HG02623 (cell line): ENCODE results near the gene CSF3.

Experiments
- ATAC-seq: cut with Tn5 transposase; IDR thresholded peaks from one replicate; pipeline ENCODE4 v1.9.1; 2021; ENCODE audit warnings: moderate library complexity; ENCODE audit not compliant: unreplicated experiment

The CSF3 gene

DNA sequence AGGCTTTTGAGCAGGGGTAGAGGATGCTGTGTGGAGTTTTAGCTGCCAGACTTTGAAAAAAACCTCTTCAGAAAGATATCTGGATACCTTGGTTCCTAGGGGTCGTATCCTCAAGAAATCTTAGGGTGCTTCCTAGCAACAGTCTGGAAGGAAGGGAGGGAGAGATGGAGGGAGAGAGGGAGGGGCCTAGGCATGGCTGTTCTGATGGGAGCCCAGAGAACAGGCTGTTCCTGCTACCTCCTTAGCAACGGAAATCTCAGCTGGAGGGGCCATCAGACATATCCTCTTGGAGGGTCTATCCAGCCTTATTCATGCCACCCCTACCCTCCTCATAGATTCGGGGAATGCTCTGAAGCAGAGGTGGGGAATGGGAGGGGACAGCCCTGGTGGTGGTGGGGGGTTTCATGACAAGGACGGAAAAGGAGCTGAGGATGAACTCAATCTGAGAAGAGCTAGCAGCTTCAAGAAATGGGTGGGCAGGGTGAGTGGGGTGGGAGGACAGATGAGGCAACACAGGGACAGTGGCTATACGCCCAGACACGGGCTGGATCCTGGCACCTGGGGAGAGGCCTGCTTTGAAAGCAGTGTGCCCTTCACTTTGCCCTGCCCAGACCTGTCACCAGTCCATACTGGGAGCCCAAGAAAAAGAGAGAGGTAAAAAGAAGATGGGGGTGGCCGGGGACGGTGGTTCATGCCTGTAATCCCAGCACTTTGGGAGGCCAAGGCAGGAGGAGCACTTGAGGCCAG is 44.7 kb downstream of the CSF3 start:
- ATAC-seq: no peak

DNA sequence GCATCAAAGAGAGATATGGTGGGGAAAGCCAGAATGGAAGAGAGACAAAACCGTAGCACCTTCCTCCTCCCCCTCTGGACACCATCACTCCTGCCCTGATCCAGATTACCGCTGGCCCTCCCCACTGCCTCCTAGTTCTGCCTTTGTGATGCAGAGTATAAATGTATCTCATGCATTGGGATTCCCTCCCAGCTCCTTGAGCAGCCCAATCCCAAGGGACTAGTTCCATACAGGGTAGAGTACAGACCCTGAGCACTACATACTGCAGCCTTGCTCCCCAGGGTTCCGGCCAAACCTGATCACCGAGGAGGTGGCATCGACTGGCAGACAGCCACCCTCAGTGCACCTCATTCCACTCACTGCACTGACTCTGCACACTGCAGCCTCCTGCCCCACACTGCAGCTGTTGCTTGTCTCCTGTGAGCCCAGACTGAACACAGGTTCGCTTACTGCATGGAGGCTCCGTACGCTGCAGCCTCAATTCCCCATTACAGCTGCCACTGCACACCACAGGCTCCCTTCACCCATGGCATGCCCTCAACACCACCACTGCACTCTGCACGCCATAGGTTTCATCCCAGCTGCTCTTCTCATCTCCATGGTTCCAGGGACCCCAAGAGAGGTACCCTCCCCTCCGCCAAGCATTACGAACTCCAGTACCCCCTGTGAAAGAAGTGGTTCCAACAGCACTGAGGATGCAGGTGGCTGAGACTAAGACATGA is 45.8 kb downstream of the CSF3 start:
- ATAC-seq: no peak

DNA sequence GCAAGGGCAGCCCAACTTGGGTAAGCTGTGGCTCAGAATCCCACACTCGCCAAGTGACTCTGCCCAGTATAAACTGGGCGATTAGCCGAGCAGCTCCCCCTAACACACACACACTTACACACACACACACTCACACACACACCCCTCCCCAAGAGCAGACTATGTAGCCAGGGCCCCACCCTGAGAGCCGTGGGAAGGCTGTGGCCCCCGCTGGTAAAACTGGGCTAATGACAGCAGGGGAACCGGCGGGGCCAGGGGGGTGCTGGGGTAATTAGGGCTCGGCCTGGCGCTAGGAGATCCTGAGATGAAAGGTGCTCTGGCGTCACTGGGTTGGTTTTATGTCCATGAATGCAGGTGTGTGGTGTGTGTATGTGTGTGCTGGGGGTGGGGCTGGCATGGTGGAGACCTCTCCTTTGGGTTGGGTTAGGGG is 46.4 kb downstream of the CSF3 start:
- no peak for ATAC-seq

GRCh38 chr17:40062329-40063186 is 47.3 kb downstream of the CSF3 start, which contains the start of gene THRA:
THRA (plus strand) TSS chr17:40062965; CDS start chr17:40074489, 11,524 bp downstream.
- ATAC-seq: peak; percentile 49

- no peak for ATAC-seq
Measured at GRCh38 chr17:40063187-40063771, 48.0 kb downstream of the CSF3 start.

DNA sequence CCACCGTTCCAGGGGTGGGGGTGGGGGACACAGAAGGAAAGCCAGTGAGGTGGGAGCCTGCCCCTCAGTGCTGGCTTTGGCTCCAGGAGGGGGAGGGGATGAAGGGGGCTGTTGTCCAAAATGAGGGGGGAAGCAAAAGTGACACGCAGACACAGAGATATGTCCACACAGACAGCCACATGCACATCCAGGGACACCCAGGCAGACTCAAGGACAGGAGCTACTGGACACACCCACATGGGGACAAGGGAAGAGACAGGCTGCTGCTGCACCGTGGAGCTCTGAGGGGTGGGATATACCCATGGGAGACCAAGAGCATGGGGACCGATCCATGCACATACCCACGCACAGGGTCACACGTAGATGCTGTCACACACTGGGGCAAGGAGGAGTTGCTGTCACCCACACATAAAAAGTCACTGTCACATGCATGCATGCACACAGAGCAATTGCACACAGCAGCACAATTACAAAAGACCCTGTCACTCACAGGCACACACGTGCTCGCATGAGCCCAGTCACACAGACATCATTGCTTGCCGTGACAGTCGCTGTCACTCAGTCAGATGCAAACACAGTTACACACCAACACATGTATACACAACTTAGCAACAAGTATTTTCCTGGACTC is 48.8 kb downstream of the CSF3 start:
- ATAC-seq: no peak

DNA sequence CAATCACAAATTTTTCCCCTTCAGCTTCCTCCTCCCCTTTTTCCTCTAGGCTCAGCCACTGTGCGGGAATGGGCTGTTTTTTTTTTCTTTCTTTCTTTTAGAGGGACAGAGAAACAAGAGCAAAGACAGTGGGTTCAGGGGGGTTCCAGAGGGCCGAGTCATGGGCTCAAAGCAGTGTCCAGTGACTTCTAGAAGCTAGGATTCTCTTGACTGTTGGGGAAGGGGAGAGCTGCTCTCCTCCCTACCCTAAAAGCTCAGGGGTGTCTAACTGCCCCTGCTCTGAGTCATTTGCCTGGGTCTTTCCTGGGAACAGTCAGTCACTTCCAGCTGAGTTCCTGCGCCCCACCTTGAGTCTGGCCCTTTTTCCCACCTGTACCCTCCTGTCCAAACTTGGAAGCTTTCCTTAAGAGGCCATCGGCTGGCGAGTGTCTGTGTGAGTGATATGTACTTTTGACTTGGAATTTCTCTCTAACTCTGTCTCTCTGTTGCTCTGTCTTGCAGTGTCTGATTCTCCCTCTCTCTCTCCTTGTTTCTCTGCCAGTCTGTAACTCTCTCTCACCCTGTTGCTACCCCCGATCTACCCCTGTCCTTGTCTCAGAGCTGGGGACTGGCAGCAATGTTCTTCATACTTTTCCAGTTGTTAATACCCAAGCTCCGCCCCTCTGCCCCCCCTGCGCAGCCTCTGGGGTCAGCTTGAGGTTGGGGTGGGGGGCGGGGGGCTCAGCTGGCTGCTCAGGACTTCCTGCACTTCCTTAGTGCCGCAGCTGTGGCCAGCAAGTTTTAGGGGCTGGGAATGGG is 49.9 kb downstream of the CSF3 start:
- ATAC-seq: no peak

DNA sequence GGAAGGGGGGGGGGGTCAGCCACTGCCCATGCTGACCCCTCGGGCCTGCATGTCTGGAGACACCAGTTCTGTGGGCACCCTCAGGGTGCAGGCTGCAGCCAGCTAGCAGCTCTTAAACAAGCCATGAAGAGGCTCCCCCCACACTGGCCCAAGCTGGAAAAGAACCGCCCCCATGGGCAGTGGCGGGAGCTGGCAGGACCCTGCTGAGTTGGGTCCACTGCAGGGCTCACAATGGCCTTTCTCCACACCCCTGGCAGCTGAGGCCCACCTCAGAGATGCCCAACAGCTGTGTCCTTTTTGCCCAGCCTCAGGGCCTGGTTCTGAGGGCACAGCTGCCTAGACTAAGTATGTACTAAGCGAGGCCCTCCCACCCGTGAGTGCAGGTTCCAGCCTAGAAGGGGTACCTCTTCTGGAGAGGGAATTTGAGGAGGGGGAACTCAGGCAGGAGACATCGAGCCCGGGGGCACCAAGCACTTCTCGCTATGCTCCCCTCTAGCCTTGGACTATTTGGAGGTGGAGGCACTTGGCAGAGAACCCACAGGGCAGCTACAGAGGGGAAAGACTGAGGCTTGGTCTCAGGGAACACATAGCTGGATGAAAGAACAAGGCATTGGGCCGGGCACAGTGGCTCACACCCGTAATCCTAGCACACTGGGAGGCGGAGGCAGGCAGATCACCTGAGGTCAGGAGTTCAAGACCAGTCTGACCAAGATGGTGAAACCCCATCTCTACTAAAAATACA is 50.7 kb downstream of the CSF3 start:
- no peak for ATAC-seq
